ENCODE data around the gene CRADD.
"Not testable (repeated sequence)": the region's sequence is repeated elsewhere in the genome, so short reads cannot be mapped to it uniquely, and the experiment has no call there.

CRADD gene

GRCh38 chr12:93873561-93873960 is 196.4 kb downstream of the CRADD start:
- DNase-seq (ENCODE audit: low spot score), result no peak

- no peak for DNase-seq (ENCODE audit: low spot score)
These were observed 198.0 kb downstream of the CRADD start for GRCh38 chr12:93875157-93875556.

DNA sequence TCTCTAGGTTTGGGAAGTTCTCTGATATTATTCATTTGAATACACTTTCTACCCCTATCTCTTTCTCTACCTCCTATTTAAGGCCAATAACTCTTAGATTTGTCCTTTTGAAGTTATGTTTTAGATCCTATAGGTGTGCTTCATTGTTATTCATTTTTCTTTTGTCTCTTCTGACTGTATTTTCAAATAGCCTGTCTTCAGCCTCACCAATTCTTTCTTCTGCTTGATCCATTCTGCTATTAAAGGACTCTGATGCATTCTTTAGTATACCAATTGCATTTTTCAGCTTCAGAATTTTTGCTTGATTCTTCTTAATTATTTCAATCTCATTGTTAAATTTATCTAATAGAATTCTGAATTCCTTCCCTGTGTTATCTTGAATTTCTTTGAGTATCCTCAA is 199.2 kb downstream of the CRADD start:
- DNase-seq (ENCODE audit: low spot score), result no peak

- no peak for DNase-seq (ENCODE audit: low spot score)
These were observed 200.3 kb downstream of the CRADD start for GRCh38 chr12:93877446-93877845.

- DNase-seq (ENCODE audit: low spot score), result no peak
These were observed 202.6 kb downstream of the CRADD start for GRCh38 chr12:93879476-93880421.

GRCh38 chr12:93880853-93881522 is 203.8 kb downstream of the CRADD start:
- no peak for DNase-seq (ENCODE audit: low spot score)

- DNase-seq (ENCODE audit: low spot score), result no peak
These were observed 205.6 kb downstream of the CRADD start for GRCh38 chr12:93882763-93883162.

DNA sequence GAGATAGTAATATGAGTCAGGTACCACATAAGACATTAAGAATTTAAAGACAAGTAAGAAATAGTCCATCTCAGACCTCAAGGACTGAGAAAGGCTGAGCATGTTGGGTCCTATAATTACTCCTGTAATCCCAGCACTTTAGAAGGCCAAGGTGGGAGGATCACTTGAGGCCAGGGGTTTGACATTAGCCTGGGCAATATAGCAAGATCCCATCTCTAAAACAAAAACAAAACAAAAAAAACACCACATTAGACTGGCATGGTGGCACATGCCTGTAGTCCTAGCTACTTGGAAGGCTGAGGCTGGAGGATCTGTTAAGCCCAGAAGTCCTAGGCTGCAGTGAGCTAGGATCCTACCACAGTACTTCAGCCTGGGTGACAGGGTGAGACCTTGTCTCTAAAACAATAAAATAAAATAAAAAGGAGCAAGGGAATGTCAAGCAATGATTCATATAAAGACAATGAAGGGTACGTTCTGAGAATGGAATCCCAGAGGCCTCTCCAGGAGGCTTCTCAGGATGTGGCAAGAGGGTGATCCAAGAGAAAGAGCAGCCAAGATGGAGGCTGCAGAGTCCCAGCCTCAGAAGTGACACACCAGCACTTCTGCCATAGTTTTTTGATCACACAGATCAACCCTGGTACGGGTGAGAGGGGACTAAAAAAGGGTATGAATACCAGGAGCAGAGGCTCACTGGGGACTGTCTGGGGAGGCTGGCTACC is 206.4 kb downstream of the CRADD start:
- no peak for DNase-seq (ENCODE audit: low spot score)

DNA sequence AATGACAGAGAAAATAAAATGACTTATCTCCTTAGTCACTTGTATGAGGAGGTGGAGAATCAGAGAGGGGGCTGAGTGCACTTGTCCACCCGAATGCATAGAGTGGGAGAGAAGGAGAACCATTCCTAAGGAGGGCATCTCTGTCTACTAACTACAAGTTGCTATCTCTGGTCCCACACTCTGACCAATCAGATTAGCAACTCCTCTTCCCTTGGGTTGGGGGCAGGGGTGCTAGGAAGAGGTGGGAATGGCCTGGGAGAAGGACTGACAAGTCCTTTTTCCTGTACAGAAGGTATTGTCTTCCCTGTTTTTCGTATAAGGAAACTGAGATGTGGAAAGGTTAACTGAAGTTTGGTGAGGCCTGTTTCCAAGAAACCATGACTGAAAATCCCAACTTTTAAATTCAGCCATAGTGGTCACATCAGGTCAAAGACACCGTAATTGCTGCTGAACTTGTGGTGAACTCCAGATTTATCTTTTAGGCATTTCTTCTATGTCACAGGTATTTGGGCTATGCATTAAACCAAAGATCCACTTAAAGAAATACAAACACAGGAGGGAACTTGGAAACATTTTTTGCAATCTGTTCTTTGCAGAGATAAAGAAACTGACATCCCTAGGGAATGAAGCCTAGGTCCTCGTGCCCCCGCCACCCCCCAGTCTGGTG is 207.8 kb downstream of the CRADD start:
- no peak for DNase-seq (ENCODE audit: low spot score)

- not testable (repeated sequence) for DNase-seq (ENCODE audit: low spot score)
These were observed 208.9 kb downstream of the CRADD start for GRCh38 chr12:93885973-93886532.

- no peak for DNase-seq (ENCODE audit: low spot score)
These were observed 209.6 kb downstream of the CRADD start for GRCh38 chr12:93886533-93887511.

- DNase-seq (ENCODE audit: low spot score), result no peak
These were observed 211.8 kb downstream of the CRADD start for GRCh38 chr12:93888964-93889363.

- DNase-seq (ENCODE audit: low spot score), result no peak
These were observed 212.5 kb downstream of the CRADD start for GRCh38 chr12:93889516-93890212.

- peak; percentile 33 for DNase-seq (ENCODE audit: low spot score)
These were observed 215.5 kb downstream of the CRADD start for GRCh38 chr12:93892423-93893268.

- peak; percentile 60 for DNase-seq (ENCODE audit: low spot score)
These were observed 217.4 kb downstream of the CRADD start for GRCh38 chr12:93894391-93895088.

GRCh38 chr12:93895089-93895445 is 217.9 kb downstream of the CRADD start:
- no peak for DNase-seq (ENCODE audit: low spot score)

- no peak for DNase-seq (ENCODE audit: low spot score)
These were observed 219.3 kb downstream of the CRADD start for GRCh38 chr12:93896427-93896826.

GRCh38 chr12:93896952-93897351 is 219.8 kb downstream of the CRADD start:
- no peak for DNase-seq (ENCODE audit: low spot score)
